Measurements from ENCODE around the gene EXPH5. TPM values are rescaled to one million over a fixed set of nuclear protein-coding genes. Genes with fewer than 3 reads are reported as not detected.

Gene EXPH5
- total RNA-seq, 1 donor: 3.8 TPM

DNA sequence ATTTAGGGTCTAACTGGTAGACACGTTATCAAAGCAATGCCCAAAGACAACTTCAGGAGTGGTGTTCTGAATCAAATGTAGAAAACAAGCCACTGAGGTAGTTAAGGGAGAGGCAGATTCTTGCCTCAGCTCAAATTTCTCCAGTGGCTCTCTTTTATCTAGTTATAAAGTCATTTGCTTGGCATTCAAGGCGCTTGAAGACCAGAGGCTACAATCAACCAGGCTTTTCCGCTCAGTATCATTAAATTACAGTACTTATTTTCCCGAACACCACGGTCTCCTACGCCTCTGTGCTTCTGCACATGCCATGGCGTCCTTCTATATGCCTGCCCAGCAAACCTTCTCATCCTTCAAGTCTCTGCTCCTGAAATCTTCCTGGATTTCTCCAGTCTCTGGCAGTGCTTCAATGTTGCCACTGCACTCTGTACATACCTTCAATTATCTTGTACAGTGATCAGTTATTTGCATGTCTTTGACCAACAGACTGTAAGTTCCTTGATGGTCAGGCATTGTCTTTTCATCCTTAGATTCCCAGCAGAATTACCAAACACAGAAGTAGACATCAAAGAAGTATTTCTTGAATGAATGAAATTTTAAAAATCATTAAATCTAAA, 96.8 kb downstream of the EXPH5 start:
- Histone ChIP-seq H3K4me1 (ENCODE audit: insufficient read depth, low read length) (peaks cover 16% of the 10 kb centered on the region), H3K9me3 (ENCODE audit: low read depth, low read length) (no peaks in the 10 kb centered on the region), H3K27me3 (ENCODE audit: insufficient read depth, low read length) (no peaks in the 10 kb centered on the region), H3K4me3 (ENCODE audit: low read length) (no peak overlapping the region)

- Histone ChIP-seq H3K4me3 (ENCODE audit: low read length) (no peak overlapping the region), H3K4me1 (ENCODE audit: insufficient read depth, low read length) (peaks cover 16% of the 10 kb centered on the region), H3K27me3 (ENCODE audit: insufficient read depth, low read length) (no peaks in the 10 kb centered on the region), H3K9me3 (ENCODE audit: low read depth, low read length) (no peaks in the 10 kb centered on the region)
Measured at GRCh38 chr11:108495326-108495725, 98.2 kb downstream of the EXPH5 start.

GRCh38 chr11:108494182-108494581, 99.4 kb downstream of the EXPH5 start:
- Histone ChIP-seq H3K4me3 (ENCODE audit: low read length) (no peak overlapping the region), H3K9me3 (ENCODE audit: low read depth, low read length) (no peaks in the 10 kb centered on the region), H3K27me3 (ENCODE audit: insufficient read depth, low read length) (no peaks in the 10 kb centered on the region), H3K4me1 (ENCODE audit: insufficient read depth, low read length) (peaks cover 16% of the 10 kb centered on the region)

GRCh38 chr11:108491936-108492335, 101.6 kb downstream of the EXPH5 start:
- Histone ChIP-seq H3K27me3 (ENCODE audit: insufficient read depth, low read length) (no peaks in the 10 kb centered on the region), H3K4me3 (ENCODE audit: low read length) (no peak overlapping the region), H3K4me1 (ENCODE audit: insufficient read depth, low read length) (peaks cover 5% of the 10 kb centered on the region), H3K9me3 (ENCODE audit: low read depth, low read length) (no peaks in the 10 kb centered on the region)

DNA sequence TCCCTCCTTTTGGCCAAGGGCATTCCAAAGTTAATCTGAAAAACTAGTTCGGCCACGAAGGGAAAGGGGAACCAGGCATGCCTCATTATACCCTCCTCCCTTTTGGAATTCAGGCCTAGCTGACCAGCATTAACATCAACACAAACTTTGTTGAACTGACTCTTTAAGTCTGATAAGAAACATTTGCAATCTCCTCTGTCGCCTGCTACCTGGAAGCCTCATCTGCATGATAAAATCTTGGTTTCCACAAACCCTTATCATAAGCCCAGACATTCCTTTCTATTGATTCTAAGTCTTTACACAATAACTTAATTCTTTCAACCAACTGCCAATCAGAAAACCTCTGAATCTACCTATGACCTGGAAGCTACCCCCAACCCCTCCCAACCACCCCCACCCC, 106.7 kb downstream of the EXPH5 start:
- Histone ChIP-seq H3K4me1 (ENCODE audit: insufficient read depth, low read length) (no peaks in the 10 kb centered on the region), H3K27me3 (ENCODE audit: insufficient read depth, low read length) (no peaks in the 10 kb centered on the region), H3K9me3 (ENCODE audit: low read depth, low read length) (no peaks in the 10 kb centered on the region), H3K4me3 (ENCODE audit: low read length) (no peak overlapping the region)

GRCh38 chr11:108486331-108486730, 107.2 kb downstream of the EXPH5 start:
- no peaks in the 10 kb centered on the region for H3K9me3 ChIP-seq (ENCODE audit: low read depth, low read length)
- no peak overlapping the region for H3K4me3 ChIP-seq (ENCODE audit: low read length)
- no peaks in the 10 kb centered on the region for H3K4me1 ChIP-seq (ENCODE audit: insufficient read depth, low read length)
- no peaks in the 10 kb centered on the region for H3K27me3 ChIP-seq (ENCODE audit: insufficient read depth, low read length)

- Histone ChIP-seq H3K27me3 (ENCODE audit: insufficient read depth, low read length) (no peaks in the 10 kb centered on the region), H3K4me3 (ENCODE audit: low read length) (no peak overlapping the region), H3K4me1 (ENCODE audit: insufficient read depth, low read length) (no peaks in the 10 kb centered on the region), H3K9me3 (ENCODE audit: low read depth, low read length) (no peaks in the 10 kb centered on the region)
Measured at GRCh38 chr11:108483163-108483562, 110.4 kb downstream of the EXPH5 start.

DNA sequence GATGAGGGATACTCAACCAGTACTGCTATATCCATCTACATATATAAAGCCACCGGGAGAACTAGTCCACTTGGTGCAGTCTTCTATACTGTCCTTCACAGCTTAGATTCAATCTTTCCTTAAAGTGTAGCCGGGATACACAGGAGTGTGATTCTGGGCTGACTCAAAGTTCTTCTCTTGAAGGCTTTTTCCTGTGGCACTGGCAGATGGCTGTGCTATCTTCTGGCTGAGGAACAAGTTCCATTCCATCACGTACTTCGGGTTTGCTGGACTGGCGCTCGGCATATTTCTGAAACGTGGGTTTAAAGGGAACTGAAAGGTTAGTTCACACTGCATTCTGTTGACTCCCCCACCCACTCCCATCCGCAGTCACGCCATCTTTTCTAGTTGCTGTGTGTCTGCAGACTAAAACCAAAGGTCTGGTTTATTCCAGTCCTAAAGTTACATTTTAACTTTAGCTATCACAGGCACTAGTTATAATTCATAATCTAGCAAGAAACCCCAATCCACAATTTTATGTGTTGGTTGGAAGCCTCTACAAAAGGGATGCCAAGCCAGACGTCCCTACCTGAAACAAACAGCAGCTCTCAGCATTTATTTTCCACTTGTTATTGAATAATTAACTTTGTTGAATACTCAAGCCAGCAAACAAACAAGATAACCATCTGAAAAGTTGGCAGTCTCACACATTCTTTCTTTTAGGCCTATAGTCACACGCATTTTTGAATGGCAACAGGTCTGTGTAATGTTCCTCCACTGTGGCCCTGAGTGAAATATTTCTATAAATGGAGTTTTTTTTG, 118.7 kb downstream of the EXPH5 start:
- H3K4me1 ChIP-seq (ENCODE audit: insufficient read depth, low read length): no peaks in the 10 kb centered on the region
- H3K9me3 ChIP-seq (ENCODE audit: low read depth, low read length): no peaks in the 10 kb centered on the region
- no peaks in the 10 kb centered on the region for H3K27me3 ChIP-seq (ENCODE audit: insufficient read depth, low read length)
- no peak overlapping the region for H3K4me3 ChIP-seq (ENCODE audit: low read length)

- Histone ChIP-seq H3K4me1 (ENCODE audit: insufficient read depth, low read length) (peaks cover 6% of the 10 kb centered on the region), H3K9me3 (ENCODE audit: low read depth, low read length) (no peaks in the 10 kb centered on the region), H3K27me3 (ENCODE audit: insufficient read depth, low read length) (no peaks in the 10 kb centered on the region), H3K4me3 (ENCODE audit: low read length) (no peak overlapping the region)
Measured at GRCh38 chr11:108472681-108473080, 120.9 kb downstream of the EXPH5 start.

DNA sequence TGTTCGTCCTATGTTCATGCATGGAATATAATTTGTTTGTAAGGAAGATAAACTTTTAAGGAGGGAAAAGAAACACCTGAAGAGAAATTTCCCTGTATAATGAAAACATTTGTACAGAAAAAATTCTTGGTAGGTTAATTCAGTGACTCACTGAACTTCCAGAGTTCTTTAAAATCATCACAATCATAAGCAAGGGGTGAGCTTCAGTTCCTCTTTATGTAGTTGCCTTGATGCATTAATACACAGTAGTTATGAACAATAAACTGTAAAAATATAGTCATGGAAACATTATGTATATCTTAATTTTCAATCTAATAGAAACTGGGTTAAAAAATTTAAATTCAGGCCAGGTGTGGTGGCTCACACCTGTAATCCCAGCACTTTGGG, 125.1 kb downstream of the EXPH5 start:
- Histone ChIP-seq H3K4me3 (ENCODE audit: low read length) (no peak overlapping the region), H3K9me3 (ENCODE audit: low read depth, low read length) (no peaks in the 10 kb centered on the region), H3K27me3 (ENCODE audit: insufficient read depth, low read length) (no peaks in the 10 kb centered on the region), H3K4me1 (ENCODE audit: insufficient read depth, low read length) (peaks cover 12% of the 10 kb centered on the region)

- peaks cover 12% of the 10 kb centered on the region for H3K4me1 ChIP-seq (ENCODE audit: insufficient read depth, low read length)
- H3K9me3 ChIP-seq (ENCODE audit: low read depth, low read length): no peaks in the 10 kb centered on the region
- no peaks in the 10 kb centered on the region for H3K27me3 ChIP-seq (ENCODE audit: insufficient read depth, low read length)
- H3K4me3 ChIP-seq (ENCODE audit: low read length): peak within 1 kb of the TSS; percentile 61
Measured at GRCh38 chr11:108467091-108467823, 126.3 kb downstream of the EXPH5 start, which contains the start of gene C11orf65. Gene C11orf65, minus strand, starts transcription at chr11:108467529. Its CDS starts 5,970 bp downstream, at chr11:108461559.

DNA sequence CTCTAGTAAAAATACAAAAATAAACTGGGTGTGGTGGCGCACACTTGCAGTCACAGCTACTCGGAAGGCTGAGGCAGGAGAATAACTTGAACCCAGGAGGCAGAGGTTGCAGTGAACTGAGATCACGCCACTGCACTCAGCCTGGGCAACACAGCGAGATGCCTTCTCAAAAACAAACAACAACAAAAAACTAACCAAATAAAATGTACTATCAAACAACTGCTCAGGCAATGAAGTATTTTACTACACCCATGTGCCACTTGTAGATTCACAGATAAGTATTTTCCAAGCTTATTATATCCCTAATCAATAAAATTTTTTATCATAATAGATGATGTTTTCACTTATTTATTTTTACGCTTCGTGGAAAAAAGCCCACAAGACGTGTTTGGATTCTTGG, 127.2 kb downstream of the EXPH5 start:
- Histone ChIP-seq H3K9me3 (ENCODE audit: low read depth, low read length) (no peaks in the 10 kb centered on the region), H3K27me3 (ENCODE audit: insufficient read depth, low read length) (no peaks in the 10 kb centered on the region), H3K4me3 (ENCODE audit: low read length) (peak overlapping the region; percentile 61), H3K4me1 (ENCODE audit: insufficient read depth, low read length) (peaks cover 12% of the 10 kb centered on the region)

Data from mononuclear cell (primary cell).